AG04449 (cell line): ENCODE results near the gene SLC7A8.

Experiments used
- CTCF ChIA-PET: fragments of 350-600 bp; formaldehyde crosslinking; extraction: SDS; loops from one replicate; lab custom pipeline; 2021; ENCODE audit warnings: antibody characterized with exemption; lab: Yijun Ruan, JAX
- POLR2A ChIA-PET: fragments of 400-600, 350-600 bp; formaldehyde crosslinking; extraction: SDS; loops from one replicate; lab custom pipeline; 2020; ENCODE audit warnings: antibody characterized with exemption, inconsistent platforms; lab: Yijun Ruan, JAX
- DNase-seq: peaks from one replicate; pipeline ENCODE4 v3.0.0-alpha.2; 2010; ENCODE audit warnings: low read depth, low spot score
- H3K4me3 ChIP-seq: 2 replicates; pipeline ENCODE4 v1.5.1; 2011; ENCODE audit warnings: low read depth, mild to moderate bottlenecking, control low read depth, low read length
- TF ChIP-seq, protein P1 (sequence below): IDR thresholded peaks from one replicate; pipeline ENCODE4 v1.5.1; 2011; ENCODE audit warnings: mild to moderate bottlenecking, moderate library complexity, low read length, control low read depth, inconsistent platforms; ENCODE audit not compliant: insufficient read depth; ENCODE audit errors: missing control alignments

SLC7A8 gene

GRCh38 chr14:23101213-23101970, 82.1 kb downstream of the SLC7A8 start:
- ChIA-PET POLR2A (no interaction called here), CTCF (interaction anchor here (0.9 to 9.6 kb wide), 10 partner anchors 10 to 171 kb away, joined by 3 to 133 read pairs (median 6); no protein-coding TSS in a partner anchor)
- H3K4me3 ChIP-seq = no peak overlapping the region
- TF ChIP-seq, protein P1, sequence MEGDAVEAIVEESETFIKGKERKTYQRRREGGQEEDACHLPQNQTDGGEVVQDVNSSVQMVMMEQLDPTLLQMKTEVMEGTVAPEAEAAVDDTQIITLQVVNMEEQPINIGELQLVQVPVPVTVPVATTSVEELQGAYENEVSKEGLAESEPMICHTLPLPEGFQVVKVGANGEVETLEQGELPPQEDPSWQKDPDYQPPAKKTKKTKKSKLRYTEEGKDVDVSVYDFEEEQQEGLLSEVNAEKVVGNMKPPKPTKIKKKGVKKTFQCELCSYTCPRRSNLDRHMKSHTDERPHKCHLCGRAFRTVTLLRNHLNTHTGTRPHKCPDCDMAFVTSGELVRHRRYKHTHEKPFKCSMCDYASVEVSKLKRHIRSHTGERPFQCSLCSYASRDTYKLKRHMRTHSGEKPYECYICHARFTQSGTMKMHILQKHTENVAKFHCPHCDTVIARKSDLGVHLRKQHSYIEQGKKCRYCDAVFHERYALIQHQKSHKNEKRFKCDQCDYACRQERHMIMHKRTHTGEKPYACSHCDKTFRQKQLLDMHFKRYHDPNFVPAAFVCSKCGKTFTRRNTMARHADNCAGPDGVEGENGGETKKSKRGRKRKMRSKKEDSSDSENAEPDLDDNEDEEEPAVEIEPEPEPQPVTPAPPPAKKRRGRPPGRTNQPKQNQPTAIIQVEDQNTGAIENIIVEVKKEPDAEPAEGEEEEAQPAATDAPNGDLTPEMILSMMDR = no peak
- DNase-seq = no peak

- CTCF ChIA-PET = interaction anchor here (1.0 to 9.6 kb wide), 9 partner anchors 11 to 117 kb away, joined by 3 to 133 read pairs (median 5); partner anchors contain the start of gene AJUBA
- POLR2A ChIA-PET = no interaction called here
- TF ChIP-seq, protein P1 = no peak
- H3K4me3 ChIP-seq = no peak overlapping the region
- DNase-seq = no peak
Observed at GRCh38 chr14:23099212-23099861, 84.1 kb downstream of the SLC7A8 start.

- ChIA-PET POLR2A (interaction anchor here (0.9 kb wide), 1 partner anchor 26 kb away, joined by 3 read pairs; no protein-coding TSS in a partner anchor), CTCF (interaction anchor here (0.9 to 9.6 kb wide), 11 partner anchors 10 to 111 kb away, joined by 3 to 133 read pairs (median 6); no protein-coding TSS in a partner anchor)
- TF ChIP-seq, protein P1 = no peak
- no peak for DNase-seq
- H3K4me3 ChIP-seq = no peak overlapping the region
Observed at GRCh38 chr14:23097786-23098185, 85.7 kb downstream of the SLC7A8 start.

GRCh38 chr14:23095196-23096108, 88.0 kb downstream of the SLC7A8 start, which contains the start of gene C14orf119:
TSS of gene C14orf119 (plus strand) at chr14:23095505. CDS start at chr14:23097659, 2,154 bp downstream.
- ChIA-PET POLR2A (interaction anchor here (0.5 to 2.5 kb wide), 22 partner anchors 9 to 706 kb away, joined by 3 to 29 read pairs (median 4); partner anchors contain the start of genes AJUBA and HAUS4), CTCF (interaction anchor here (0.8 to 9.6 kb wide), 18 partner anchors 9 to 539 kb away, joined by 3 to 133 read pairs (median 9); partner anchors contain the start of gene CIROP)
- peak within 1 kb of the TSS; percentile 100 for H3K4me3 ChIP-seq
- peak; percentile 95 for DNase-seq
- TF ChIP-seq, protein P1 = no peak

GRCh38 chr14:23094666-23095195, 88.7 kb downstream of the SLC7A8 start, which contains the start of gene ACIN1:
TSS of gene ACIN1 (minus strand) at chr14:23095136. CDS start at chr14:23095112, 24 bp downstream.
- TF ChIP-seq, protein P1 = no peak
- POLR2A ChIA-PET = interaction anchor here (0.5 to 2.5 kb wide), 20 partner anchors 9 to 706 kb away, joined by 3 to 29 read pairs (median 4); partner anchors contain the start of genes AJUBA and HAUS4
- CTCF ChIA-PET = interaction anchor here (0.8 to 9.6 kb wide), 20 partner anchors 8 to 538 kb away, joined by 3 to 133 read pairs (median 8); partner anchors contain the start of gene CIROP
- peak within 1 kb of the TSS; percentile 100 for H3K4me3 ChIP-seq
- peak; percentile 56 for DNase-seq
